Parathyroid adenoma (tissue), 2 donors: ENCODE data around the gene TMEM35B.
A peak's percentile ranks its signal among the peaks of the same experiment; 100 is the strongest.

Experiments
- H2AFZ ChIP-seq: fragments of 300-600 bp; sonication (generic); one replicate; pipeline ENCODE4 v1.7.0; 2017; ENCODE audit warnings: antibody characterized with exemption, mild to moderate bottlenecking
- H3K27ac ChIP-seq: fragments of 300-600 bp; sonication (generic); one replicate; pipeline ENCODE4 v1.7.0; 2017
- H3K27me3 ChIP-seq: fragments of 300-600 bp; sonication (generic); one replicate; pipeline ENCODE4 v1.7.0; 2017; ENCODE audit warnings: low read length; ENCODE audit not compliant: control insufficient read depth, insufficient read depth
- H3K36me3 ChIP-seq: fragments of 300-600 bp; sonication (generic); one replicate; pipeline ENCODE4 v1.7.0; 2017; ENCODE audit warnings: low read length; ENCODE audit not compliant: control insufficient read depth, insufficient read depth
- H3K4me1 ChIP-seq: fragments of 300-600 bp; sonication (generic); one replicate; pipeline ENCODE4 v1.7.0; 2017; ENCODE audit warnings: control low read depth
- H3K4me2 ChIP-seq: fragments of 300-600 bp; sonication (generic); one replicate; pipeline ENCODE4 v1.7.0; 2017; ENCODE audit warnings: low read length
- H3K4me3 ChIP-seq: fragments of 300-600 bp; sonication (generic); one replicate; pipeline ENCODE4 v1.7.0; 2017; ENCODE audit warnings: low read depth, low read length
- H3K79me2 ChIP-seq: fragments of 300-600 bp; sonication (generic); one replicate; pipeline ENCODE4 v1.7.0; 2017; ENCODE audit warnings: control low read depth
- H3K9ac ChIP-seq: fragments of 300-600 bp; sonication (generic); one replicate; pipeline ENCODE4 v1.7.0; 2017; ENCODE audit warnings: mild to moderate bottlenecking
- H3K9me3 ChIP-seq: fragments of 300-600 bp; sonication (generic); one replicate; pipeline ENCODE4 v1.7.0; 2017; ENCODE audit warnings: low read length; ENCODE audit not compliant: control insufficient read depth
- TF ChIP-seq, protein P1 (sequence below): fragments of 300-600 bp; sonication (generic); IDR thresholded peaks from one replicate; pipeline ENCODE4 v1.7.0; 2017; ENCODE audit warnings: antibody characterized with exemption, mild to moderate bottlenecking
- donor health status: primary hyperparathyroidism.

TMEM35B gene

DNA sequence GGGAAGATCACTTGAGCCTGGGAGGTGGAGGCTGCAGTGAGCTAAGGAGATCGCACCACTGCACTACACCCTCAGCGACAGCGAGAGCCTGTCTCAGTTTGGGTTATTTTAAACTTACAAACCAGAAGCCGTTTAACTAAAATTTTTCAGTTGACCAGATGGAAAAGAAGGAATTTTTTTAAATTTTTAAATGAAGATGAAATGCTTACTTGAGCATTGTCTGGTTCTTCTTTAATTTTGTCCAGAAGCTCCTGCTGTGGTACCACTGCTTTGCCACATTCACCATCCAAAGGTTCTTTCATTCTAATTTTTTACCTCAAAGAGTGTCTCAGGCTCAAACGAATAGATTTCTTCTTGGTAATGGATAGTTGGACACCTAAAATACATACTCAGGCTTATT is 45.2 kb upstream of the TMEM35B start:
- TF ChIP-seq, protein P1, sequence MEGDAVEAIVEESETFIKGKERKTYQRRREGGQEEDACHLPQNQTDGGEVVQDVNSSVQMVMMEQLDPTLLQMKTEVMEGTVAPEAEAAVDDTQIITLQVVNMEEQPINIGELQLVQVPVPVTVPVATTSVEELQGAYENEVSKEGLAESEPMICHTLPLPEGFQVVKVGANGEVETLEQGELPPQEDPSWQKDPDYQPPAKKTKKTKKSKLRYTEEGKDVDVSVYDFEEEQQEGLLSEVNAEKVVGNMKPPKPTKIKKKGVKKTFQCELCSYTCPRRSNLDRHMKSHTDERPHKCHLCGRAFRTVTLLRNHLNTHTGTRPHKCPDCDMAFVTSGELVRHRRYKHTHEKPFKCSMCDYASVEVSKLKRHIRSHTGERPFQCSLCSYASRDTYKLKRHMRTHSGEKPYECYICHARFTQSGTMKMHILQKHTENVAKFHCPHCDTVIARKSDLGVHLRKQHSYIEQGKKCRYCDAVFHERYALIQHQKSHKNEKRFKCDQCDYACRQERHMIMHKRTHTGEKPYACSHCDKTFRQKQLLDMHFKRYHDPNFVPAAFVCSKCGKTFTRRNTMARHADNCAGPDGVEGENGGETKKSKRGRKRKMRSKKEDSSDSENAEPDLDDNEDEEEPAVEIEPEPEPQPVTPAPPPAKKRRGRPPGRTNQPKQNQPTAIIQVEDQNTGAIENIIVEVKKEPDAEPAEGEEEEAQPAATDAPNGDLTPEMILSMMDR: no peak
- H3K4me1 ChIP-seq: peaks cover 5% of the 10 kb centered on the region
- H3K36me3 ChIP-seq: no peaks in the 10 kb centered on the region
- no peaks in the 10 kb centered on the region for H3K27me3 ChIP-seq
- H3K9ac ChIP-seq: no peak overlapping the region
- peaks cover 2% of the 10 kb centered on the region for H3K79me2 ChIP-seq
- H3K4me2 ChIP-seq: peak overlapping the region; percentile 84
- peak overlapping the region; percentile 97 for H3K4me3 ChIP-seq
- H3K27ac ChIP-seq: no peak overlapping the region
- no peaks in the 10 kb centered on the region for H3K9me3 ChIP-seq
- peak overlapping the region; percentile 80 for H2AFZ ChIP-seq

DNA sequence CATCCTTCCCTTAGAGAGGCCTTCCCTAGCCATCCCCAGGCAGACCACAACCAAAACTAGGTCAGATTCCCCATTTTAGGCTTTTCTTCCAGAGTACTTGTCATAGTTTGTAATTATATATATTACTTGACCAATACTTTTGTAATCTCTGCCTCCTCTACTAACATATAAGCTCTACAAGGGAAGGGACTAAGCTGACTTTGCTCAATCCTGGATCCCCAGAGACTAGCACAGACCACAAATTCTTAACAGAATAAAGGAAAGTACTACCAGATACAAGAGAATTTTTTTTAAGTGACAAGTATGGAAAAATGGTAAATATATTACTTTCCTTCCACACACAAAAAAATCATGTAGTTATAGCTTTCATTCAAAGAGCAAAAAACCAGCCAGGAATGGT is 44.6 kb upstream of the TMEM35B start:
- no peak overlapping the region for H3K4me3 ChIP-seq
- TF ChIP-seq, protein P1: no peak
- no peaks in the 10 kb centered on the region for H3K27me3 ChIP-seq
- peaks cover 5% of the 10 kb centered on the region for H3K4me1 ChIP-seq
- no peak overlapping the region for H2AFZ ChIP-seq
- H3K4me2 ChIP-seq: peak overlapping the region; percentile 84
- no peaks in the 10 kb centered on the region for H3K9me3 ChIP-seq
- H3K9ac ChIP-seq: no peak overlapping the region
- no peak overlapping the region for H3K27ac ChIP-seq
- H3K79me2 ChIP-seq: peaks cover 2% of the 10 kb centered on the region
- H3K36me3 ChIP-seq: no peaks in the 10 kb centered on the region

DNA sequence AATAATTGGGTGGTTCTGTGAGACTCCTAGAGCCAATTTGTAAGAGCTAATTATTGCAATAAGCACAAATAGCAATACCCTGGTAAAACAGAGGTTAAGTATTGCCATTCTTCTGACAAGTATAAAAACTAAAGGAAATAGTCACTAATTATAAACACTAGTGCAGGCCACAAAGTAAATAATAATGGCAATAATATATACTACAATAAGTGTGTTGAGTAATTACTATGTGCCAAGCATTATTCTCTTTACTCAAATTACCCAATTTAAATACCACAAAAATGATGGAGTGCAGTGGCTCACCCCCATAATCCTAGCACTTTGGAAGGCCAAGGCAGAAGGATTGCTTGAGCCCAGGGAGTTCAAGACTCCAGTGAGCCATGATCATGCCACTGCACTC is 31.3 kb upstream of the TMEM35B start:
- Histone ChIP-seq H3K4me3 (no peak overlapping the region), H3K27me3 (no peaks in the 10 kb centered on the region), H2AFZ (no peak overlapping the region), H3K4me1 (no peaks in the 10 kb centered on the region), H3K9ac (no peak overlapping the region), H3K36me3 (no peaks in the 10 kb centered on the region), H3K9me3 (no peaks in the 10 kb centered on the region), H3K4me2 (no peak overlapping the region), H3K79me2 (no peaks in the 10 kb centered on the region), H3K27ac (no peak overlapping the region)
- TF ChIP-seq, protein P1: no peak

DNA sequence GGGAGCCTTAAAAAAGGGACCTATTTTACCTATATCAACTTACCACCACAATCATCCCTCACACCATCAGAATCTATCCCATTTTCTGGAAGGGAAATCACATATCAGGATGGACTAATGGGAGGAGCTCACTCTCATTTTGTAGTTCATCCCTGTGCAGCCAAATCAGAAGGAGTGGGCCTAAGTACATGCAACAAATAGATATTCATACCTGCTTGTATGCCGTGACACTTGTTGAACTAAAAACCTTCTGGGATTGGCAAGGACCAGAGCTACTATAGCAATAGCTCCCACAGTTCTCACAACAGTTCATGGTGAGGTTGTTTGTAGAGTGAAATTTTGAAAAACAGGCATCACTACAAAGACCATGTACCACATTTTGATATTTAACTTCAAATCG is 29.3 kb upstream of the TMEM35B start:
- H3K27me3 ChIP-seq: no peaks in the 10 kb centered on the region
- no peak overlapping the region for H3K4me2 ChIP-seq
- H2AFZ ChIP-seq: no peak overlapping the region
- no peaks in the 10 kb centered on the region for H3K36me3 ChIP-seq
- no peaks in the 10 kb centered on the region for H3K79me2 ChIP-seq
- H3K9me3 ChIP-seq: no peaks in the 10 kb centered on the region
- H3K9ac ChIP-seq: no peak overlapping the region
- H3K27ac ChIP-seq: no peak overlapping the region
- TF ChIP-seq, protein P1: no peak
- H3K4me3 ChIP-seq: no peak overlapping the region
- no peaks in the 10 kb centered on the region for H3K4me1 ChIP-seq

DNA sequence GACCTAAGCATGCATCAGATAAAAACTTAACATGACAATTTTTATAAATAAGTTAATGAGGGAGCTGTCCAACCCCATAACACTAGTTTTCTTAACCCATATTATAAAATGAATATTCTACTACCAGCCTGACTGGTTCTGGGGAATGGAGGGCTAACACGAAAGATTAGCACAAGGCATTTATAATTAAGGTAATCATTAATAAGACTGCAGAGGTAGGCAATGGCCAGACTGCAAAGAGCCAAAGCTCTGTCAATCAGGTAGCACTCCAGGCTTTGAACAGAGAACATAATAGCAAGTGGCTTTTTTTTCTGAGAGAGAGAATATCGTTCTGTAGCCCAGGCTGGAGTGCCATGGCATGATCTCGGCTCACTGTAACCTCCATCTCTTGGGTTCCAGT is 20.6 kb upstream of the TMEM35B start:
- H3K9ac ChIP-seq: no peak overlapping the region
- no peaks in the 10 kb centered on the region for H3K36me3 ChIP-seq
- TF ChIP-seq, protein P1: no peak

More for the DNA sequence above, 20.6 kb upstream of the TMEM35B start:
- Histone ChIP-seq H3K27me3 (no peaks in the 10 kb centered on the region), H3K4me3 (no peak overlapping the region), H3K79me2 (no peaks in the 10 kb centered on the region), H3K4me2 (no peak overlapping the region), H3K27ac (no peak overlapping the region), H2AFZ (no peak overlapping the region), H3K4me1 (no peaks in the 10 kb centered on the region), H3K9me3 (no peaks in the 10 kb centered on the region)
